HG02973 (cell line): ENCODE measurements around the gene OSGEP.
A peak's percentile ranks its signal among the peaks of the same experiment; 100 is the strongest.

Experiments
- ATAC-seq: cut with Tn5 transposase; IDR thresholded peaks from one replicate; pipeline ENCODE4 v1.9.1; 2021; ENCODE audit warnings: moderate library complexity; ENCODE audit not compliant: unreplicated experiment

The OSGEP gene

GRCh38 chr14:20454516-20455354, at the start of gene OSGEP, which contains the start of gene APEX1:
Gene OSGEP, minus strand, starts transcription at chr14:20454812. Its CDS starts 129 bp downstream, at chr14:20454683.
Gene APEX1, plus strand, starts transcription at chr14:20455226. Its CDS starts 420 bp downstream, at chr14:20455646.
- ATAC-seq: peak; percentile 79

- ATAC-seq: no peak
Observed at GRCh38 chr14:20503898-20504297, 49.3 kb upstream of the OSGEP start.

GRCh38 chr14:20501346-20501745, 46.7 kb upstream of the OSGEP start:
- ATAC-seq: no peak

GRCh38 chr14:20499881-20500280, 45.3 kb upstream of the OSGEP start:
- no peak for ATAC-seq

GRCh38 chr14:20499108-20499507, 44.5 kb upstream of the OSGEP start:
- no peak for ATAC-seq

GRCh38 chr14:20498622-20499021, 44.0 kb upstream of the OSGEP start:
- ATAC-seq: no peak

- ATAC-seq: no peak
Observed at GRCh38 chr14:20494935-20495766, 40.5 kb upstream of the OSGEP start.

- no peak for ATAC-seq
Observed at GRCh38 chr14:20493634-20494033, 39.0 kb upstream of the OSGEP start.

GRCh38 chr14:20492486-20492885, 37.9 kb upstream of the OSGEP start:
- no peak for ATAC-seq

GRCh38 chr14:20490563-20490962, 36.0 kb upstream of the OSGEP start:
- no peak for ATAC-seq

- no peak for ATAC-seq
Observed at GRCh38 chr14:20489093-20489994, 34.7 kb upstream of the OSGEP start.

GRCh38 chr14:20487396-20487725, 32.7 kb upstream of the OSGEP start:
- ATAC-seq: no peak

GRCh38 chr14:20486684-20487395, 32.2 kb upstream of the OSGEP start:
- ATAC-seq: no peak

- ATAC-seq: no peak
Observed at GRCh38 chr14:20485900-20486299, 31.3 kb upstream of the OSGEP start.

- ATAC-seq: no peak
Observed at GRCh38 chr14:20482382-20482781, 27.8 kb upstream of the OSGEP start.

- no peak for ATAC-seq
Observed at GRCh38 chr14:20478894-20479293, 24.3 kb upstream of the OSGEP start.

- no peak for ATAC-seq
Observed at GRCh38 chr14:20477211-20477876, 22.7 kb upstream of the OSGEP start.

GRCh38 chr14:20476776-20477175, 22.2 kb upstream of the OSGEP start:
- ATAC-seq: no peak

GRCh38 chr14:20472536-20473169, 18.0 kb upstream of the OSGEP start:
- ATAC-seq: no peak

- no peak for ATAC-seq
Observed at GRCh38 chr14:20470603-20470901, 15.9 kb upstream of the OSGEP start.
